K562 (cell line): Measurements from ENCODE around the gene ITPR1. TPM values are rescaled to one million over a fixed set of nuclear protein-coding genes. Genes with fewer than 3 reads are reported as not detected.

Source experiments
- ELF4 ChIP-seq: fragments of 450-650 bp; formaldehyde crosslinking; IDR thresholded peaks from 2 replicates; pipeline ENCODE4 v1.4.0; 2022; ENCODE audit warnings: missing genetic modification characterization
- GTF2E2 ChIP-seq: fragments of 200-800 bp; sonication (Bioruptor generic); IDR thresholded peaks from 2 replicates; pipeline ENCODE4 v1.6.1; 2016; ENCODE audit warnings: missing genetic modification characterization, missing compliant biosample characterization
- KLF13 ChIP-seq: fragments of 450-650 bp; IDR thresholded peaks from 2 replicates; pipeline ENCODE4 v1.6.1; 2016; ENCODE audit warnings: missing genetic modification characterization, low read depth, mild to moderate bottlenecking, missing compliant biosample characterization, moderate library complexity, borderline replicate concordance
- POLR3A ChIP-seq: IDR thresholded peaks from 2 replicates; pipeline ENCODE4 v1.6.1; 2011; ENCODE audit warnings: borderline replicate concordance, mild to moderate bottlenecking, moderate library complexity; ENCODE audit not compliant: insufficient read length, insufficient read depth; ENCODE audit errors: extremely low read depth
- RBBP5 ChIP-seq: fragments of 200-600 bp; sonication (generic); IDR thresholded peaks from 2 replicates; pipeline ENCODE4 v1.6.1; 2012; ENCODE audit warnings: borderline replicate concordance, mild to moderate bottlenecking, low read length, control low read depth, inconsistent platforms; ENCODE audit not compliant: insufficient read depth, poor library complexity, severe bottlenecking
- ZMIZ1 ChIP-seq, 2 experiments: fragments of 150-350 bp in 1 of 2; IDR thresholded peaks; 2 replicates each; pipeline ENCODE4 v1.6.1; 2012 to 2016; ENCODE audit warnings: low read depth in 2 of 2, low read length in 2 of 2, mild to moderate bottlenecking in 1 of 2, moderate library complexity in 1 of 2
- ZNF165 ChIP-seq: fragments of 250-450 bp; sonication (Bioruptor Pico); IDR thresholded peaks from 2 replicates; pipeline ENCODE4 v1.4.0; 2020; ENCODE audit warnings: borderline replicate concordance
- polyA plus RNA-seq, 8 experiments: library from polyadenylated mRNA; depleted of rRNA in 4 of 8; stranded (reverse) in 5 of 8; unstranded in 3 of 8; fragments of >200 nt; fragmentation: Nextera tagmentation in 2 of 8; fragmentation: Illumina TruSeq in 1 of 8; extraction: Ambion mirVana in 2 of 8; extraction: Trizol in 1 of 8; gene quantifications; 2 replicates each; pipeline versions ENCODE4 v1.2.1 to v1.2.3, GENCODE V29; 2011 to 2014; ENCODE audit warnings: inconsistent platforms in 1 of 8, missing spikeins in 1 of 8
- total RNA-seq, 7 experiments: library from RNA; depleted of rRNA in 6 of 7; stranded (reverse); fragments of >200 nt in 6 of 7; fragmentation: Illumina TruSeq in 2 of 7; extraction: Trizol in 2 of 7; gene quantifications; 2 replicates each; pipeline versions ENCODE4 v1.2.1 to v1.2.3, GENCODE V29; 2011 to 2021; ENCODE audit warnings: low replicate concordance in 1 of 7
- TF ChIP-seq, protein P1 (sequence below), 2 experiments: fragments of 450-650 bp; IDR thresholded peaks; 2 replicates each; pipeline ENCODE4 v1.6.1; 2016; ENCODE audit warnings: mild to moderate bottlenecking in 2 of 2, borderline replicate concordance in 1 of 2, low read depth in 1 of 2, moderate library complexity in 1 of 2
- TF ChIP-seq, protein P2 (sequence below): fragments of 450-650 bp; IDR thresholded peaks from 2 replicates; pipeline ENCODE4 v1.7.1; 2018; ENCODE audit warnings: mild to moderate bottlenecking, low read depth; ENCODE audit not compliant: partially characterized antibody

The ITPR1 gene
- total and polyA plus RNA-seq, 9 of the 15 experiments (the other 6 are each of a cell fraction or from before 2014, with no cell fraction given), result 22.4 to 40.0 (median 27.4) TPM

DNA sequence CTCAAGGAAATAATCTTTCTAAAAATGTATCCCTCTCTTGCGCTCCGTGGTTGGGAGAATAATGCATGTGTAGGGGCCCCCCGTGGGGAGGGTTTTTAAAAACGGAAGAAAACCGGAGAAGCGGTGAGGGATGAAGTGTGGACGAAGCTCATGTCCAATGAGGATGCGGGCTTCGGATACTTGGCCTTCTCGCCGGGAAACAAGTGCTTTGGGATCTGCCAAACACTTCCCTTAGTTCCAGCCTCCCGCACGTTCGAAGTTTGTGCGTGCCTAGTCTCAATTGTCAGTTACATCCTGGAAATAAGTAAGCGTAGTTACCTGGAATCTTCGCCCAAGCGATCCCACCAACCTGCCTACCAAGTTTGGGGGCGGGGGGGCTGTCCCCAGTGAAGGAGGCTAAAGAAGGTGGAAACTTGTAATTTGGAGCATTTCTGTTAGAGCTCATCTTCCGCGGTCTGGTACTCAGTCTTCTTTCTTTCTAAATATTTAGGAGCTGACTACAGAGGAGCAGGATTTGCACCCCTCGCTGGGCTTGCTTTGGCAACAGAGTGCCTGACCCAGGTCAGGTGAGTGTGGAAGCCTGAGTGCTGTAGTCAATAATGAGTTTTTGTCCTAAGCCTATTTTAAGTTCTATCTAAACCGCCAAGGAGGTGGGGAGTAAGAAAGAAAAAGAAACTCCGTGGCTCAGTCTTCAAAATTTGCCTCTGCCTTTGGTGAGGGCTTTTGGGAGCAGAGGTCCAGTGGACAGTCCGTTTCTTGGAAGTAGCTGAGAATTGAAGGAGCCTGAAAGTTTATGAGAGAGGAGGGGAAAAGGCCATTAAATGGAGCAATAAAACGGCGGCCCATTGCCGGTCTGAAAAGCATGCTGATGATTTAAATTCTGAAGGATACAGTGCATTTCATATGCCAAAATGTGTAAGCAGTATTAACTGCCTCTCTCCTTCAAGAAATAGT is 1.1 kb downstream of the ITPR1 start (continued):
- no peak for TF ChIP-seq ZMIZ1 (IDR thresholded peaks at IDR 0.05; ENCODE audit: low read depth in 2 of 2, low read length in 2 of 2)
- no peak for TF ChIP-seq GTF2E2 (tag)
- TF ChIP-seq ZNF165 (CRISPR knock-in tag), result no peak
- peak; percentile 40 for TF ChIP-seq RBBP5
- TF ChIP-seq KLF13, result no peak
- TF ChIP-seq, protein P1, sequence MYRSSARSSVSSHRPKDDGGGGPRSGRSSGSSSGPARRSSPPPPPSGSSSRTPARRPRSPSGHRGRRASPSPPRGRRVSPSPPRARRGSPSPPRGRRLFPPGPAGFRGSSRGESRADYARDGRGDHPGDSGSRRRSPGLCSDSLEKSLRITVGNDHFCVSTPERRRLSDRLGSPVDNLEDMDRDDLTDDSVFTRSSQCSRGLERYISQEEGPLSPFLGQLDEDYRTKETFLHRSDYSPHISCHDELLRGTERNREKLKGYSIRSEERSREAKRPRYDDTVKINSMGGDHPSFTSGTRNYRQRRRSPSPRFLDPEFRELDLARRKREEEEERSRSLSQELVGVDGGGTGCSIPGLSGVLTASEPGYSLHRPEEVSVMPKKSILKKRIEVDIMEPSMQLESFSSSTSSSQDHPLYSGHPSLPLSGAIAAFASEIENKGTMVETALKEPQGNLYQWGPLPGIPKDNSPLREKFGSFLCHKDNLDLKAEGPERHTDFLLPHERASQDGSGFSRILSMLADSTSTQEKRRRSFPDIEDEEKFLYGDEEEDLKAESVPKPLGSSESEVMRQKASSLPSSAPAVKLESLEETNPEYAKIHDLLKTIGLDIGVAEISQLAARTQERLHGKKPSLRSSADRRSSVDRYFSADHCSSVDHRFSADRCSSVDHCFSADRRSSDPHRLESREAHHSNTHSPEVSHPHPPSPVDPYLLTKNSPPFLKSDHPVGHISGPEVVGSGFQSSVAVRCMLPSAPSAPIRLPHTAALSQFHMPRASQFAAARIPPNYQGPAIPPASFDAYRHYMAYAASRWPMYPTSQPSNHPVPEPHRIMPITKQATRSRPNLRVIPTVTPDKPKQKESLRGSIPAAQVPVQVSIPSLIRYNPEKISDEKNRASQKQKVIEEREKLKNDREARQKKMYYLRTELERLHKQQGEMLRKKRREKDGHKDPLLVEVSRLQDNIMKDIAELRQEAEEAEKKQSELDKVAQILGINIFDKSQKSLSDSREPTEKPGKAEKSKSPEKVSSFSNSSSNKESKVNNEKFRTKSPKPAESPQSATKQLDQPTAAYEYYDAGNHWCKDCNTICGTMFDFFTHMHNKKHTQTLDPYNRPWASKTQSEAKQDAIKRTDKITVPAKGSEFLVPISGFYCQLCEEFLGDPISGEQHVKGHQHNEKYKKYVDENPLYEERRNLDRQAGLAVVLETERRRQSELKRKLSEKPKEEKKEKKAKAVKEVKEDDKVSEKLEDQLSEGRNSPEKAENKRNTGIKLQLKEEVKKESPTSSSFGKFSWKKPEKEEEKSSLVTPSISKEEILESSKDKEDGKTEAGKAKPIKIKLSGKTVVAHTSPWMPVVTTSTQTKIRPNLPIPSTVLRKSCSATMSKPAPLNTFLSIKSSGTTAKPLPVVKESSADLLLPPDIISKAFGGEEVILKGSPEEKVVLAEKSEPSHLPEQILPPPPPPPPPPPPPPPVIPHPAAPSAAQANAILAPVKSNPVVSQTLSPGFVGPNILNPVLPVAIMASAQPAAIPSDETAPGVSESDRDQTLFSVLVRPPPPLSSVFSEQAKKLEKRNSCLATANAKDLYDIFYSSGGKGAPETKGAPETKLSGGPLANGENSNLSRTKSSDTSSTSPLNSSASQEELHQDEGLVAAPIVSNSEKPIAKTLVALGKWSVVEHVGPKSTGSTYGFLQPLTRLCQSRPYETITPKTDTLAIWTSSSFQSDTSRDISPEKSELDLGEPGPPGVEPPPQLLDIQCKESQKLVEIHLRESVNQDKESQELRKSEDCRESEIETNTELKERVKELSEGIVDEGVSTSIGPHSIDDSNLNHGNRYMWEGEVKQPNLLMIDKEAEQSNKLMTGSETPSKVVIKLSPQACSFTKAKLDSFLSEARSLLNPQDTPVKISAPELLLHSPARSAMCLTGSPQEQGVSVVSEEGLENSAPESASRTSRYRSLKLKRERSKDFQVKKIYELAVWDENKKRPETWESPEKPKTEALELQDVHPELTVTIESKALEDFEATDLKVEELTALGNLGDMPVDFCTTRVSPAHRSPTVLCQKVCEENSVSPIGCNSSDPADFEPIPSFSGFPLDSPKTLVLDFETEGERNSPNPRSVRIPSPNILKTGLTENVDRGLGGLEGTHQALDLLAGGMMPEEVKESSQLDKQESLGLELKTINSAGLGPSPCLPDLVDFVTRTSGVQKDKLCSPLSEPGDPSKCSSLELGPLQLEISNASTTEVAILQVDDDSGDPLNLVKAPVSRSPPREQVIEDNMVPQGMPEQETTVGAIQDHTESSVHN (IDR thresholded peaks at IDR 0.05; ENCODE audit: borderline replicate concordance in 1 of 2, low read depth in 1 of 2), result no peak
- TF ChIP-seq, protein P2, sequence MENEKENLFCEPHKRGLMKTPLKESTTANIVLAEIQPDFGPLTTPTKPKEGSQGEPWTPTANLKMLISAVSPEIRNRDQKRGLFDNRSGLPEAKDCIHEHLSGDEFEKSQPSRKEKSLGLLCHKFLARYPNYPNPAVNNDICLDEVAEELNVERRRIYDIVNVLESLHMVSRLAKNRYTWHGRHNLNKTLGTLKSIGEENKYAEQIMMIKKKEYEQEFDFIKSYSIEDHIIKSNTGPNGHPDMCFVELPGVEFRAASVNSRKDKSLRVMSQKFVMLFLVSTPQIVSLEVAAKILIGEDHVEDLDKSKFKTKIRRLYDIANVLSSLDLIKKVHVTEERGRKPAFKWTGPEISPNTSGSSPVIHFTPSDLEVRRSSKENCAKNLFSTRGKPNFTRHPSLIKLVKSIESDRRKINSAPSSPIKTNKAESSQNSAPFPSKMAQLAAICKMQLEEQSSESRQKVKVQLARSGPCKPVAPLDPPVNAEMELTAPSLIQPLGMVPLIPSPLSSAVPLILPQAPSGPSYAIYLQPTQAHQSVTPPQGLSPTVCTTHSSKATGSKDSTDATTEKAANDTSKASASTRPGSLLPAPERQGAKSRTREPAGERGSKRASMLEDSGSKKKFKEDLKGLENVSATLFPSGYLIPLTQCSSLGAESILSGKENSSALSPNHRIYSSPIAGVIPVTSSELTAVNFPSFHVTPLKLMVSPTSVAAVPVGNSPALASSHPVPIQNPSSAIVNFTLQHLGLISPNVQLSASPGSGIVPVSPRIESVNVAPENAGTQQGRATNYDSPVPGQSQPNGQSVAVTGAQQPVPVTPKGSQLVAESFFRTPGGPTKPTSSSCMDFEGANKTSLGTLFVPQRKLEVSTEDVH, result no peak
- no peak for TF ChIP-seq POLR3A
- no peak for TF ChIP-seq ELF4 (CRISPR knock-in tag)
